GM21390 (cell line): Measurements from ENCODE around the gene C17orf50.

Experiments
- ATAC-seq: cut with Tn5 transposase; IDR thresholded peaks from one replicate; pipeline ENCODE4 v1.9.1; 2021; ENCODE audit not compliant: unreplicated experiment

C17orf50 gene

DNA sequence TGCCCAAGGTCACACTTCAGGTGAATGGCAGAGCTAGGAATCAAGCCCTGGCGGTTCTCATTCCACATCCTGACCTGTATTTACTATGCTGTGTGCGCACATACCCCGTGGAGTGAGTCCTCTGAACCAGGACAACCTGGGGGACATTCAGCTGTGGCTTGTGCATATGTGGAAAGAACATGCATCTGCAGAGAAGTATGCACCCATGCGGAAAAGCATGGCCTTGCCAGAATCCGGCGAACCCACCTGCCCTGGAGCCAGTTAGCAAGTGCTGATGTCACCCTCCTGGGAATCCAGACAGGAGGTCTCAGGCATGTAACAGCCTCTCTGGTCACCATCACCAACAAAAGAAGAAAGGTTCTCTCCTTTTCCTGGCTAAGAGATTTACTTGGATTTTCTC is 27.3 kb upstream of the C17orf50 start:
- no peak for ATAC-seq

DNA sequence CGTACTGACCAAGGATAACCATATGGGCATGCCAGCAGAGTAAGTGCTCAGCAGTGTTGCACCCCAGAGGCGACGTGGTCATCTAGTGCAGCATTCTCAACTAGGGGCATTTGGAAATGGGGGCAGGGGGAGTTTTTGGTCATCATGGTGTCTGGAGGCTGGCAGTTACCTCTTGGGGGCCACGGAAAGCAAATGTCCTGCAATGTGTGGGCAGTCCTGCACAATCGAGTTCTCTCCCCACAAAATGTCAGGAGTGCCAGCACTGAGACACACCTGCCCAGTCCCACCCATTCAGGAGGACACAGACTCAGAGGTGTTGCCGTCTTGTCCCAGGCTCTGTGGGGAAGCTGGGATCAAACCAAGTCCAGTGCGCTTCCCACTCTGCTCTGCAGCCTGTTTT is 26.3 kb upstream of the C17orf50 start:
- no peak for ATAC-seq

DNA sequence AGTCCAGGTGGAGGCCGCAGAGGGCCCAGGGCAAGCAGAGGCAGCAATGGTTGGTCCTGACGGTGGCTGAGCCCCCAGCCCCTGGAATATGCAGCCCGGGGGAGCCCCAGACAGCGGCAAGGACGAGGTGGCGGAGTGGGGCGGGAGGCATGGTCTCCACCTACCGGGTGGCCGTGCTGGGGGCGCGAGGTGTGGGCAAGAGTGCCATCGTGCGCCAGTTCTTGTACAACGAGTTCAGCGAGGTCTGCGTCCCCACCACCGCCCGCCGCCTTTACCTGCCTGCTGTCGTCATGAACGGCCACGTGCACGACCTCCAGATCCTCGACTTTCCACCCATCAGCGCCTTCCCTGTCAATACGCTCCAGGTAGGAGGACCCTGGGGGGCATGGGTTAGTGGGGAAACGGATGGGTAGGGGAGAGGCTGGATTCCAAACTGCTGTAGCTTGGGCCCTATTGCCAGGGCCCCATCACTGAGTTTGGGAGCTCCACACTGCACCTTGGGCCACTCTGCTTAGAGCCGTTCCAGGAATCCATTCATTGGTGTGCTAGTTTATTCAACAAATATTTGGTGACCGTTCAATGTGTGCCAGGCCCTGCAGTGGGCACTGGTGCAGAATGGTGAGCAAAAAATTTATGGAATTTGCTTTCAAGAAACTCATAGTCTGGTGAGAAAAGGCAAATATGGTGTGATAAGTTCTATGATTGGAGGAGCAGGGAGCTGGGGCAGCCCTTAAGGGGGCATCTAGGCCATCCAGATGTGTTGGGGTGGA is 25.5 kb upstream of the C17orf50 start:
- ATAC-seq, result no peak

DNA sequence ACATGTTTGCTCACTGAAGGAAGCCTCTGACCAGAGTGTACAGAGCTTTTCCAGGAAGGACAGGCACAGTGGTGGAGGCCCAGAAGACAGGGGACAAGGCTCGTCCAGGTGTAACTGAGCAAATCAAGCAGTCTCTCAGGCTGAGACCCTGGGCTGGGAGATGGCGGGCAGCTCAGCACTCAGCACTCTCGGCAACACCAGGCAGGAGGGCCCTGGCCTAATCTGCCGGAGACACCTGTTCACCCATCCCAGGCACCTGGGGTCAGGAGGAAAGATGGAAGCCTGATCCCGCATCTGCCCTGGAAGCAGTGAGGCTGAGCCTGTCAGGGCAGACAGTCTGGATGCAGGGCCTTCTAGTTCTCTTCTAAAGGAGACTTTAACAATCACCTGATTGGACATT is 24.5 kb upstream of the C17orf50 start:
- no peak for ATAC-seq

DNA sequence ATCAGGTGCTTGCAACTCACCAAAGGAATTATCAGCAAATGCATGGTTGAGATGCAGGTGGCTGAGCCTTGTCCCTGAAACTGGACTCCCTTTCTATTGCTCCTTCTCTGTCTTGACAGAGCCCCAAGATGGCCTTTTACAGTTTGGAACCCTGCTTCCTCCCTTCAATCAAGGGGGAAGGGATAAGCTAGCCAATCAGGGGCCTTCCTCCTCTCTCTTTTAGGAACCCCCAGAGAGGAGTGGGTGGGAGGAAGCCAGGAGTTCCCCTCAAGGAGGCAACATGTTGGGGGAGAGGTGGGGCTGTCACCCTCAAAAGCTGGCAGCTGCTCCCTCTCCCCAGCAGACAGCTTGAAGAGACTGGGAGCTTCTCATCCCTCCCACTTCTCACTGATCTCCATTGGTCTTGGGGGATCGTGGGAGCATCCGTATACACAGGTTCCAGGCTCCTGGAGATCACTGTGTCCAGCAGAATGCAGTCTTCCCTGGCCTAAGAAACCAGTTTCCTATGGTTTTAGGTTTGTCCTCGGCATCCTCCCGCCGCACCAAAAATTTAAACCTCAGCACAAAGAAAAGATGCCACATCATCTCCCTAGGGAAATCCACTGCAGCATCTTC is 22.1 kb upstream of the C17orf50 start:
- no peak for ATAC-seq

DNA sequence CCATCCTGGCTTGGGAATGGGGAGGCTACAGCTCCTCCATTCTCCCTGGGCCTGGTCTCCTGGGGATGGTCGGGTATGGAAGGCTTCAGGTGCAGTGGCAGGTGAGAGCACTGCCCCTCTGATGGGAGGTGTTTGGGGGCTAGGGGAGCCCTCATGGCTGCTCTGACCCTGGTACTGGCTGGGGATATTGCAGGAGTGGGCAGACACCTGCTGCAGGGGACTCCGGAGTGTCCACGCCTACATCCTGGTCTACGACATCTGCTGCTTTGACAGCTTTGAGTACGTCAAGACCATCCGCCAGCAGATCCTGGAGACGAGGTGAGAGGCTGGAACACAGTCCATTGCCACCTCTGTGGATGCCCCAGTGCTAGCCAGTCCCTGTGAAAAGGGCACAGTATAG is 20.5 kb upstream of the C17orf50 start:
- ATAC-seq, result no peak

DNA sequence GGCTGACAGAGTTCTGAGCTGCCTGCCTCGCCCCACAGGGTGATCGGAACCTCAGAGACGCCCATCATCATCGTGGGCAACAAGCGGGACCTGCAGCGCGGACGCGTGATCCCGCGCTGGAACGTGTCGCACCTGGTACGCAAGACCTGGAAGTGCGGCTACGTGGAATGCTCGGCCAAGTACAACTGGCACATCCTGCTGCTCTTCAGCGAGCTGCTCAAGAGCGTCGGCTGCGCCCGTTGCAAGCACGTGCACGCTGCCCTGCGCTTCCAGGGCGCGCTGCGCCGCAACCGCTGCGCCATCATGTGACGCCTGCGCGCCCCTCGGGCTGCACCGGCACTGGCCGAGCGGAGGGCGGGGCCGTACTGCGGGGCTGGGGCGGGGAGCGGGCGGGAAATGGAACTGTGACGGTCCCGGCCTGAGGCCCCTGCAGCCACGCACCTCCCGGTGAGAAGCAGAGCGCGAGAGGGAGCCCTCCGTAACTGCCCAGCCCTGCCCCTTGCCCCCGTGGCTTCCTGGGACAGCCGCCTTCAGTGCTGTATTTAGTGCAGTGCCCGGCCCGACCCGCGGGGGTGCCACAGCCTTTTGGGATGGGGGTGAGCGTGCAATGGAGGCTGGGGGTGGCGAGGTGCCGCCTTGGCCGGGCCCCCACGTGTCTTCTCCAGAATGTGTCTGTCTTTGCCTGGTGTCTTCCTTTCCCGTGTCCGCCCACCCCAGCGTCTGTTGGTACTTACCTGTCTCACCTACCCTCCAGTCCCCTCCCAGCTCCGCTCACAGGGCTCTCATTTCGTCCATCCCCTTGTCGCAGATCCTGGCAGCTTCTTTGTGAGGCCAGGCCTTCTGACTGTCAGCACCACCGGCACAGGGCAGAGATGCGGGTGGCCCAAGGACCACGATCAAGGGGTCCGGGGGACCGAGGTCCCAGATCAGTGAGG is 19.4 kb upstream of the C17orf50 start:
- no peak for ATAC-seq

DNA sequence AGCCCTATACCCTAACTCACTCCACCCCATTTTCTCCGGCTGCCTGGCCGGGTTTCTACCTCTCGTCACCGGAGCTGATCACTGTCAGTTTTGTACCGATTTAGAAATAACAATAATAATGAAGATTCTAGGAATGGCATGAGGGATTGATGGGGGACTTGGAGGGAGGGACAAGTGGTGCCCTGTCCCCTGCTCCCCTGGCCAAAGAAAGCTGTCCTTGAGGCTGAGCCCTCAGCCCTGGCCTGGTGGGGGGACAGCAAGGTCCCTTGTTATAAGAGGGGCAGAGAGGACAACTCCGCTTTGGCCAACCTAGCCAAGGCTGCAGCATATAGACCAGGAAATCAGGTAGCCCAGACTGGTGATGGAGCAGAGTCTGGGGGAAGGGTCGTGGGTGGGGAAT is 18.2 kb upstream of the C17orf50 start:
- ATAC-seq, result no peak

DNA sequence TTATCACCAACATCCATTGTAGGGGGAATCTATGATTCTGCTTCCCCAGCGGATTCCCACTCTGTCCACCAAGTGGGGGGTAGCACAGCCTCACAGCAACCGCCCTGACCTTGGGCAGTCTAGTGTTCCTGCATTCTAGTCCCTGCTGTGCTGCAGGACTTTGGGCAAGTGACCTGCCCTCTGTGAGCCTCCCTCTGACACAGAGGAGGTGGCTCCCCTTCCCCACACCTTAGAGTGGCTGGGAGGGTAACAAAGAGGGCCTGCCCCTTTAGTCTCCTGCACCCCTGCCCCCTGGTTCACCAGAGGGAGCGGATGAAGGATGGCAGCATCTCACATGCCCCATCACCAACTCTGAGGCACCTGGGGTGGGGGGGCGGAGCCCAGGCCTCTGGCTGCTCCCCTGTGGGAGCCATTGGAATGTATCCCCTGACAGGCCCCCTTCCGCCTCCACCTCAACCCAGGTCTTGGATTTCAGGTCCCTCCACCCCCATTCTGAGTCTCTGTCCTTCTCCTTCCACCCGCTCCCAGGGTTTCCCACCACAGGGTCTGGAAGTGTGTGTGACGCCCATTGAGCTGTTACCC is 17.7 kb upstream of the C17orf50 start:
- ATAC-seq, result no peak

DNA sequence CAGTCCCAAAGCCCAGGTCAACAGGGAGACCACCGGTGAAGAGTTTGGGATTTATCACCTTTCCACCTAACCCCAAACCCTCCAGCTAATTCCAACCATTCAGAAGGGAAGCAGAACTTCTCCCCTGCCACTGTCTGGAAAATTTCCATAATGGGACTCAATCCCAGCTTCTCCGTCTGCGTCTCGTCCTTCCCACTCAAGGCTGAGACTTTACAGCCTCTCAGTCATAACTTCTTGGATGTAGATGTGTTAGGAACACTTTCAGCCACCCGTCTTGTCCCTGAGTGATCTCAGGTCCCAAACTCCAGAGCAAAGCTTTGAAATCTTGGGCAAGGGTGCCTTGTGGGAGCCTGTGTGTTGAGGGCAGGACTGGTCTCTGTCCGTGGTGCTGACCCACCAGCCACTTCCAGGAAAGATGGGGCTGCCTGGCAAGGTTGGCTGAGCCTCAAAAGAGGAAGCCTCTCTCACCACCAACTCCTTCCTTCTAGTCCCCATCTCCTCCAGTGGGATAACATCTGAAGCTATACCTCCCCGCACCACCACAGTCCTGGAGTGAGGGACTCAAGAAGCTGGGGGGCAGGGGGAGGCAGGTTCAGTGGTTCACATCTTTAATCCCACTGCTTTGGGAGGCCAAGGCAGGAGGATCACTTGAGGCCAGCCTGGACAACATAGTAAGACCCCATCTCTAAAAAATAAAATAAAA is 16.9 kb upstream of the C17orf50 start:
- no peak for ATAC-seq

DNA sequence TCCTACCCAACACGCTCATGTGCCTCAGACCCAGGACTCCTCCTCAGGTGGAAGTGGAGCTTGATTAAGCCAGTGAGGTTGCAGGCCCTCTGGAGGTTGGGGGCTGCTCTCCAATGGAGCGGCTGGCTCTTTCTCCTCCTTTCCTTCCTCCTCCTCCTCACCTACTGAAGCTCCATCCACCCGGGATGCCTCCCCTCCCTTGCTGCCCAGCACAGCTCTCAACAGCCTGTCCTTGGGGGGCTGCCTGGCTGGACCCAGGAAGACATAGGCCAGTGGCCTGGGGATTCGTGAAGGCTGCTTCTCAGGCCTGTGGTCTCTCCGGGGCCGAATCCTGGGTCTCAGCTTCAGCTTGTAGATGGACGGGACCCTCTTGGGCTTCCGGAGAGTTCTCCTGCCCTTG is 15.9 kb upstream of the C17orf50 start:
- ATAC-seq, result no peak

DNA sequence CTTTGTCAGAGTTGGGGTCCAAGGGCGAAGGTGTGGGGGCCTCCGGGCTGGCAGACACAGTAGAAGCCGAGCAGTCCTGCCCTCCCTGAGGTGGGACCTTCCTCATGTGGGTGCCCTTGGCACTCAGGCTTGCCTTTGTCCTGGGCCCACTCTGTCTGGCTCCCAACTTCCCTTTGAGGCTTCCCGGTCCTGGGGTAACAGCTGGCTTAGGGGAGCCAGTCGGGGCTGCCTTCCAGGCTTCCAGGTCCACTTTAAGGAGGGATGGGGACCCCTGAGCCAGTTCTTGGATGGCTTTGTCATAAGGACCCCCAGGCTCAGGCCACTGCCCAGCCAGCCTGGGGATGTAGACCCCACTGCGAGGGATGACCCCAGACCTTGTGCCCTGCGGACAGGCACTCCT is 15.4 kb upstream of the C17orf50 start:
- no peak for ATAC-seq

DNA sequence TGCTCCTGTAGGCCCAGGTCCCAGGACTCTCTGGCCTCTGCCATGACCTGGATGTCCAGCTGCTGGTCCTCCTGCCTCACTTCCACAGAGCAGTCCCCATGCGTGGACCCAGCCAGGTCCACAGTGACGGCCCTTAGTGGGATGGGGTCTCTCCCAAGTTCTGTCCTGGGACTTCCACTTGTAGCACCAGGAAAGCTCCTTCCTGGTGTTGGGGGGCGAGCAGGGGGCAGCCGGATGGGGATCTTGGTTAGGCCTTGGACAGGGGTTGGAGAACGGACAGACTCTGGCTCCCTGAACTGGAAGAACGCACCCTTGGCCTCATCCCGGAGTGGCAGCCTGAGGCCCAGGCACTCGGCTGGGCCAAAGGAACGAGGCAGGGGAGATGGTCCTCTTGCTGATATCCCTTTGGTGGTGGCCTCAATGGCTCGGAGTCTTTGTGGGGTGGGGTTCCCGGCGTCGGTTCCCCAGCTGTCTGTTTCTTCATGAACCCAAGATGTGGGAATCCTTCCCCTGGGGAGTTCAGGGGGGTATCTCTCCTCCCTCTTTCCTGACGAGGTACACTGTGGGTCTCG is 14.9 kb upstream of the C17orf50 start:
- ATAC-seq, result no peak

DNA sequence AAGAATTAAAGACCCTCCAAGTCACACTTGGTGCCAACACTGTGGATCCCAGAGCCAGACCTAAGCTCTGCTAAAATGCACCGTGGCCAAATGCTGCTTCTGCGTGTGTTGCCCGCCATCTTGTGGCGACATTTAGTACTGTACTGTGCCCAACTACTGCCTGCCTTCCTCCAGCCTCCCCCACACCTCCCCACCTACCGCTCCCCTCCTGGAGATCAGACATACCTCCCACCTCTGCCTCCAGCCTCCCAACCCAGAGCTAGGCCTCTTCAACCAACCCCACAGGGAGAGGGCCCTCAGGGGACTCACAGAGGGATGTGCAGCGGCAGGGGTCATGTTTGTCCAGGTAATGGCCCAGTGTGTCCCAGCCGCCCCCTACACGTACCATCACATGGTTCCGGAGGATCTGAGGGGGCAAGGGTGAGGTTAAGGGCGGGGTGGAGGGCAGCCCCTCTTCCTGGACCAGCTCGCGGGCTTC is 13.1 kb upstream of the C17orf50 start:
- no peak for ATAC-seq

DNA sequence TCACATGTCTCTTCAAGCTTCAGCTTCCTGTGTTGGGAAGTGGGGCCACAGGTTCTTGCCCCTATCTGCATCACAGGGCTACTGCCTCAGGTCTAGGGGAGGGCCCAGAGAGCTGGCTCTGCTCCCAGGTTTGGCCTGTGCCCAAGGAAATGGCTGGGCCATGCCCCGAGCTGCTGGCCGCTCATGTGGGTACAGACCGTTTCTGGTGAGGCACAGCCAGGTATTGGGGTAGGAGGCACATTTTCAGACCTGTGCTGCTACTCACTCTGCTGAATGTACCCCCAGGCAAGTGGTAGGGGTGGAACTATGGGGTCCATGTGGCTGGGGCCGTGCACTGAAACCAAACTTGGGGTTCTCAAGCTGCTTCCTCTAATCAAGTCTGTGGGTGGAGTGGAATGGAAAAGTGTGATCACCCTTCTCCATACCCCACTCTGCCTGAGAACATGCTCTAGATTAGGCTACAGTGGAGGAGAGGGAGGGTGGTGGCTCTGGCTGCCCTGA is 12.3 kb upstream of the C17orf50 start:
- no peak for ATAC-seq

DNA sequence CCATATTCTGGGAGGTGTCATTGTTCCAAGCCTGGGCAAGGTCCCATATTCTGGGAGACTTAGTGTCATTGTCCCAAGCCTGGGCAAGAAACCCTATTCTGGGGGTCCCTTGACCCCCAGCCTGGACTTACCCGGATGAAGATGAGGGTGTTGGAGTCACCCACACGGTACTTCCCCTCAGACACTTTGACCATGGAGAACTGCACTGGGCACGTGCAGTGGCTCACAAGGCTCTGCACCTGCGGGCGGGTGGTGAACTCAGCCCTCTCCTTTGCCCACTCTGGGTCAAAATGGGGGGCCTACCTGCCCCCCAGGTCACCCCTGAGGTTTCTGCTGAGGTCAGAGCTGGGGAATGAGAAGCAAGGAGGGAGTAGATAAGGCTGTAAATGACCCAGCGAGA is 11.7 kb upstream of the C17orf50 start:
- ATAC-seq, result no peak

DNA sequence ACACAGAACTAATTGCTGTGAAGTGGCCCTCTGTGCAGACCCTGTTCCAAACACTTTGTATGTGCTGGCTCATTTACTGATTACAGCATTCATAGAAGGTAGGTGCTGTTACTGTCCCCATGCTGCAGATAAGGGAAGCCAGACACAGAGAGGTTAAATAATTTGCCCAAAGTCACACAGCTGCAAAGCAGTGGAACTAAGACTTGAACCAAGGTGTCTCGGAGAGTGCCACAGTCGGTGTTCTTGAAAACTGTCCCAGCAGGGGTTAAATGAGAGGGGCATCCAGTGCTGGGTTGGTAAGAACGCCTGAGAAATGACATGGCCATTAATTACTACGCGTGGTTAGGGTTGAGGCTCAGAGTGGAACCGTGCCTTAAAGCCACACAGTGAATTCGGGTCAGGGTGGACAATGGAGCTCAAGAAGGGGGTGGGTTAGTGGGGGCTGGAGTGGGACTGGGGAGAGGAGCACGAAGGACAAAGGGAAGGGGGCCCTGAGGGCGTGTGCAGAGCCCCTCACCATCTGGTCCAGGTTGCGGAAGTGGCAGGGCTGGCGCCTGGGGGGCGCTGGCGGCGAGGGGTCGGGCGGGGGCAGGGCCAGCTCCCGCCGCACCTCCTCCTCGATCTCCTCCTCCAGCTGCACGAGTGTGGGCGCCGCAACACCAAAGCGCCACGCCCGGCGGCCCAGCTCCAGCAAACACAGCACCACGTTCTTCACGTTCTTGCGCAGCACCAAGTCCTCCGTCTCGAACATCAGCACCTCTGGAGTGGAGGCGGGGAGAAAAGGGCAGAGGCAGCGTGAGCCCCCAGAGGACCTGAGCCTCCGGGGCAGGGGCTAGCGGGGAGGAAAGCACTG is 10.9 kb upstream of the C17orf50 start:
- no peak for ATAC-seq

DNA sequence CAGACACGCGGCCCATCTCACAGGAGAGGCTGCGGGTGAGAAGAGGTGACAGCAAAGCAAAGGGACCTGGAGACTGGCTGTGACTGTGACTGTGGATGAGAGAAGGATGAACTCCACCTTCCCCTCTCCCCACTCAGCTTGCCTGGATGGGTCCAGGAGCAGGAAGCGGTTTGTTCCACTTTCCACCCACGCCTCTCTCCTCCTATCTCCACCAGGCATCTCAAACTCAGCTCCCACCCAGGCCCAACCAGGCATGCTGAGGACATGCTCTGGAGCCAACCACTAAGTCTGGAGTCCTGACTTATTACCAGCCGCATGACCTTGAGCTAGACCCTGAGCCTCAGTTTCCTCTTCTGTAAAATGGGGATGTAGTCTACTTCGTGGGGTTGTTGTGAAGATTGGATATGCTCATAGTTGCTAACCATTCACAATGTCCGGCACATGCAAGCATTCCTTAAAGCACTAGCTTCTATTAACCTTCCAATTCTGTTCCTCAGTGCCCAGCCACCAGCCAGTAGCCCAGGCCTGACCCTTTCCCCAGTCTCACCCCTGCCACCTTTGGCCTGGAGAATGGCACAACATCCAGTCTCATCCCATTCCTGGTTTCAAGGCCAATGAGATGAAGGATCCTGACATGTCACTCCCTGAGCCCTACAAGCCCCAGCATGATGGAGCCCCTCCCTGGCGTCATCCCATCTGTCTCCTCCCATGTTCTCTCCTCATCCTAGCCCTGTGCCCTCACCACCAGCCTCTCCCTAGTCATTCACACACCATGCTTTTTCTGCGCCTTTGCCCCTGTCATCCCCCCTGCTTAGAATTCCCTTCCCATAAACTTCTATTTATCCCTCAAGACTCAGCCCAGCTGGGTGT is 9.9 kb upstream of the C17orf50 start:
- no peak for ATAC-seq
